EH (cell line): ENCODE data around the gene PLLP.

Source experiments
- DNase-seq: peaks from one replicate; pipeline ENCODE4 v3.0.0-alpha.2; 2015; ENCODE audit warnings: low read depth

Gene PLLP

GRCh38 chr16:57284209-57284951 lies at the start of gene PLLP:
Gene PLLP (minus strand): TSS chr16:57284672. CDS start chr16:57284540, 132 bp downstream.
- DNase-seq, result peak; percentile 38

- no peak for DNase-seq
Observed at GRCh38 chr16:57333402-57333801, 48.9 kb upstream of the PLLP start.

- DNase-seq, result no peak
Observed at GRCh38 chr16:57331355-57331754, 46.9 kb upstream of the PLLP start.

- no peak for DNase-seq
Observed at GRCh38 chr16:57329718-57330327, 45.4 kb upstream of the PLLP start.

GRCh38 chr16:57325458-57325857 lies 41.0 kb upstream of the PLLP start:
- peak; percentile 56 for DNase-seq

- no peak for DNase-seq
Observed at GRCh38 chr16:57324749-57325148, 40.3 kb upstream of the PLLP start.

GRCh38 chr16:57319646-57320045 lies 35.2 kb upstream of the PLLP start:
- DNase-seq, result no peak

GRCh38 chr16:57318240-57318970 lies 33.9 kb upstream of the PLLP start:
- DNase-seq, result peak; percentile 78

GRCh38 chr16:57316390-57317017 lies 32.0 kb upstream of the PLLP start:
- DNase-seq, result peak; percentile 91

- DNase-seq, result no peak
Observed at GRCh38 chr16:57315416-57315815, 30.9 kb upstream of the PLLP start.

- DNase-seq, result no peak
Observed at GRCh38 chr16:57314161-57314785, 29.8 kb upstream of the PLLP start.

GRCh38 chr16:57313509-57313908 lies 29.0 kb upstream of the PLLP start:
- no peak for DNase-seq

- DNase-seq, result no peak
Observed at GRCh38 chr16:57310801-57311200, 26.3 kb upstream of the PLLP start.

- DNase-seq, result no peak
Observed at GRCh38 chr16:57308041-57308440, 23.6 kb upstream of the PLLP start.

GRCh38 chr16:57307365-57307764 lies 22.9 kb upstream of the PLLP start:
- DNase-seq, result no peak

- no peak for DNase-seq
Observed at GRCh38 chr16:57306676-57307341, 22.3 kb upstream of the PLLP start.

- DNase-seq, result no peak
Observed at GRCh38 chr16:57305159-57305811, 20.8 kb upstream of the PLLP start.

- peak; percentile 75 for DNase-seq
Observed at GRCh38 chr16:57304169-57305061, 19.9 kb upstream of the PLLP start.

- DNase-seq, result no peak
Observed at GRCh38 chr16:57303910-57304168, 19.4 kb upstream of the PLLP start.
